H9 (cell line): Measurements from ENCODE around the gene FBXO48. TPM values are rescaled to one million over a fixed set of nuclear protein-coding genes. Genes with fewer than 3 reads are reported as not detected.

Experiments used
- DNase-seq: peaks from one replicate; pipeline ENCODE4 v3.0.0-alpha.2; 2017
- H2AFZ ChIP-seq: one replicate; pipeline ENCODE4 v1.6.1; 2013; ENCODE audit warnings: mild to moderate bottlenecking, low read length, control low read depth, moderate library complexity
- H2AK5ac ChIP-seq: 2 replicates; pipeline ENCODE4 v1.6.1; 2013; ENCODE audit warnings: low read length, control low read depth, mixed read lengths; ENCODE audit not compliant: insufficient read length
- H2BK120ac ChIP-seq: one replicate; pipeline ENCODE4 v1.6.1; 2013; ENCODE audit warnings: low read depth, mild to moderate bottlenecking, low read length, control low read depth, inconsistent platforms; ENCODE audit not compliant: poor library complexity, severe bottlenecking
- H2BK12ac ChIP-seq: 2 replicates; pipeline ENCODE4 v1.6.1; 2013; ENCODE audit warnings: low read length, control low read depth, mixed read lengths, low read depth; ENCODE audit not compliant: insufficient read length
- H2BK15ac ChIP-seq: 2 replicates; pipeline ENCODE4 v1.6.1; 2013; ENCODE audit warnings: low read depth, low read length, control low read depth
- H2BK20ac ChIP-seq: one replicate; pipeline ENCODE4 v1.6.1; 2013; ENCODE audit warnings: low read depth, mild to moderate bottlenecking, low read length, control low read depth, inconsistent platforms; ENCODE audit not compliant: poor library complexity, severe bottlenecking
- H2BK5ac ChIP-seq: 2 replicates; pipeline ENCODE4 v1.6.1; 2013; ENCODE audit warnings: low read length, control low read depth, mixed read lengths; ENCODE audit not compliant: insufficient read length
- H3K14ac ChIP-seq: 2 replicates; pipeline ENCODE4 v1.6.1; 2013; ENCODE audit warnings: low read length, control low read depth; ENCODE audit not compliant: insufficient read depth
- H3K18ac ChIP-seq: 2 replicates; pipeline ENCODE4 v1.6.1; 2013; ENCODE audit warnings: low read depth, mild to moderate bottlenecking, mixed read lengths, low read length, control low read depth; ENCODE audit not compliant: insufficient read length
- H3K23ac ChIP-seq: 2 replicates; pipeline ENCODE4 v1.6.1; 2013; ENCODE audit warnings: low read length, control low read depth, mixed read lengths, low read depth; ENCODE audit not compliant: insufficient read length
- H3K23me2 ChIP-seq: 2 replicates; pipeline ENCODE4 v1.6.1; 2013; ENCODE audit warnings: low read depth, mild to moderate bottlenecking, mixed read lengths, low read length, control low read depth; ENCODE audit not compliant: insufficient read length, poor library complexity, severe bottlenecking
- H3K27ac ChIP-seq: 2 replicates; pipeline ENCODE4 v1.5.1; 2013; ENCODE audit warnings: low read length, control low read depth, mixed read lengths, low read depth; ENCODE audit not compliant: insufficient read length
- H3K27me3 ChIP-seq: 2 replicates; pipeline ENCODE4 v1.6.1; 2013; ENCODE audit warnings: low read length, control low read depth, inconsistent platforms; ENCODE audit not compliant: insufficient read depth
- H3K4ac ChIP-seq: 2 replicates; pipeline ENCODE4 v1.6.1; 2013; ENCODE audit warnings: low read depth, mild to moderate bottlenecking, control low read depth, inconsistent platforms, low read length, moderate library complexity
- H3K4me1 ChIP-seq: 2 replicates; pipeline ENCODE4 v1.6.1; 2013; ENCODE audit warnings: low read length, control low read depth, inconsistent platforms; ENCODE audit not compliant: insufficient read depth
- H3K4me2 ChIP-seq: 2 replicates; pipeline ENCODE4 v1.6.1; 2013; ENCODE audit warnings: low read length, control low read depth, mixed read lengths; ENCODE audit not compliant: insufficient read length, insufficient read depth
- H3K56ac ChIP-seq: 2 replicates; pipeline ENCODE4 v1.6.1; 2013; ENCODE audit warnings: low read depth, mild to moderate bottlenecking, mixed read lengths, low read length, control low read depth; ENCODE audit not compliant: insufficient read length
- H3K79me1 ChIP-seq: 2 replicates; pipeline ENCODE4 v1.6.1; 2013; ENCODE audit warnings: low read depth, mild to moderate bottlenecking, moderate library complexity, low read length, control low read depth, inconsistent platforms; ENCODE audit not compliant: insufficient read depth, poor library complexity, severe bottlenecking
- H3K79me2 ChIP-seq: 2 replicates; pipeline ENCODE4 v1.6.1; 2013; ENCODE audit warnings: low read length, control low read depth, inconsistent platforms; ENCODE audit not compliant: insufficient read depth
- H3K9ac ChIP-seq: 2 replicates; pipeline ENCODE4 v1.6.1; 2013; ENCODE audit warnings: low read length, control low read depth, mixed read lengths; ENCODE audit not compliant: insufficient read length; ENCODE audit errors: extremely low read depth
- H3K9me3 ChIP-seq: one replicate; pipeline ENCODE4 v1.6.1; 2013; ENCODE audit warnings: low read depth, low read length, inconsistent platforms; ENCODE audit not compliant: control insufficient read depth
- H3T11ph ChIP-seq: one replicate; pipeline ENCODE4 v1.6.1; 2013; ENCODE audit warnings: mild to moderate bottlenecking, low read length, control low read depth, inconsistent platforms
- H4K20me1 ChIP-seq: one replicate; pipeline ENCODE4 v1.6.1; 2013; ENCODE audit not compliant: control insufficient read depth, insufficient read length, insufficient read depth
- H4K5ac ChIP-seq: 2 replicates; pipeline ENCODE4 v1.6.1; 2013; ENCODE audit warnings: low read depth, mild to moderate bottlenecking, mixed read lengths, low read length, control low read depth; ENCODE audit not compliant: insufficient read length
- H4K8ac ChIP-seq: replicated peaks from 2 replicates; pipeline ENCODE4 v1.6.1; 2013; ENCODE audit warnings: low read length, control low read depth, mixed read lengths, low read depth; ENCODE audit not compliant: insufficient read length
- H4K91ac ChIP-seq: 2 replicates; pipeline ENCODE4 v1.6.1; 2013; ENCODE audit warnings: low read depth, mild to moderate bottlenecking, moderate library complexity, mixed read lengths, low read length, control low read depth; ENCODE audit not compliant: insufficient read length
- H3K27ac Mint-ChIP-seq, 3 experiments: 2 replicates in 2 of 3; 3 replicates in 1 of 3; pipeline ENCODE4 v1.8.0; 2020 to 2021; ENCODE audit warnings: mixed read lengths in 3 of 3, mild to moderate bottlenecking in 1 of 3, moderate library complexity in 1 of 3
- H3K27me3 Mint-ChIP-seq: 2 replicates; pipeline ENCODE4 v1.8.0; 2021; ENCODE audit warnings: low read depth, mild to moderate bottlenecking, moderate library complexity, mixed read lengths
- H3K36me3 Mint-ChIP-seq, 3 experiments: 2 replicates in 2 of 3; 3 replicates in 1 of 3; pipeline ENCODE4 v1.8.0; 2020 to 2021; ENCODE audit warnings: low read depth in 3 of 3, mixed read lengths in 3 of 3; ENCODE audit not compliant: insufficient read depth in 1 of 3
- H3K4me1 Mint-ChIP-seq, 2 experiments: 2 replicates each; pipeline ENCODE4 v1.8.0; 2020; ENCODE audit warnings: mixed read lengths in 2 of 2
- H3K4me3 Mint-ChIP-seq, 2 experiments: 2 replicates in 1 of 2; 3 replicates in 1 of 2; pipeline ENCODE4 v1.8.0; 2020 to 2021; ENCODE audit warnings: mild to moderate bottlenecking in 2 of 2, mixed read lengths in 2 of 2, moderate library complexity in 1 of 2
- H3K9me3 Mint-ChIP-seq, 2 experiments: 2 replicates in 1 of 2; 3 replicates in 1 of 2; pipeline ENCODE4 v1.8.0; 2020; ENCODE audit warnings: mild to moderate bottlenecking in 2 of 2, mixed read lengths in 2 of 2, moderate library complexity in 1 of 2
- WGBS: extraction: QIAGEN DNeasy Blood & Tissue Kit; methylation state at CpG from one replicate; pipeline ENCODE4 v1.1.7; 2013; ENCODE audit warnings: missing lambda C conversion rate, low lambda C conversion rate, mixed read lengths; ENCODE audit not compliant: insufficient read length; ENCODE audit errors: extremely low coverage; 5-methylcytosine and 5-hydroxymethylcytosine counted together
- total RNA-seq: library from RNA; stranded (reverse); gene quantifications from 2 replicates; pipeline ENCODE4 v1.2.1, GENCODE V29; 2021
- TF ChIP-seq, protein P1 (sequence below): fragments of 200-600 bp; sonication (generic); conservative IDR thresholded peaks from 3 replicates; pipeline ENCODE4 v1.8.0; 2021; ENCODE audit warnings: antibody characterized with exemption, mild to moderate bottlenecking

The FBXO48 gene
- total RNA-seq, 1 experiment from 2014 or later: 1.4 TPM

DNA sequence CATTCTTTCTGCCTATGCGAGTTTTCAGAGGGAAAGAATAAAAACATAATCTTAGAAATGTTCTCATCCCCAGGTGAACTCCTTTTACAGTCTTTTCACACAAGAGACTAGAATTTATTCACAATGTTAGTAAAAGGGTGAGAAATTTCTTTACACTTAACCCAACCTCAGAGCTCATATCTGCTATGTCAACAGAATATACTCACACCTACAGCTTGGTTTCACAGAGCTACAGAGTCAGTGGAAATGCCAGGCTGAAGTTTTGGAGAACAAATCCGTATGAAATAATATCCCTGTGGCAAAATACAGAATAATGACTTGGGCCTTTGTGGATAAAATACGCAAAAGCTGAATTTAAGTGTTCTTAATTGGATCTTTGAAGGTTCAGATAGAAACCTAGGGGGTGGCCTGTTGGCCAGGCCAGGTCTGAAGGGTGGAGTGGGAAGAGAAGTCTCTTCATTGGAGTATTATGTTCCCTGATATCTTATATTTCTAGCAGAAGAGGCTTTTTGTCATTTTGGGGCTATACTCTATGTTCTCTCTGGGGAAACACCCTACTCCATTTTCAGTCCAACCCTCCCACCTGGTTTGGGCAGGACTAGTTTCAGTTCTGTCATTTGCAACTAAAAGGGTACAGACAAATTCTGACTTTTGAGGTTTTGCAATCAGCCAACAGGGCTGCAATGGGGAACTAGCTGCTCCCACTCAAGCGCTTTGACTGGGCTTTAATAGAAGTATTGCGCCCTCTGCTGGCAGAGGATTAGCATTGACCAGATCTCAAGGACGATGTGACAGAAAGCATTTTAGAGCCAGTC is 25.7 kb downstream of the FBXO48 start:
- Histone ChIP-seq H2AFZ (no peak overlapping the region), H2BK20ac (no peak overlapping the region), H2BK12ac (no peak overlapping the region), H3K79me1 (no peaks in the 10 kb centered on the region), H3K23me2 (no peaks in the 10 kb centered on the region), H4K5ac (no peak overlapping the region), H3K4ac (no peak overlapping the region), H3K4me2 (no peak overlapping the region), H2BK120ac (no peak overlapping the region), H4K20me1 (no peaks in the 10 kb centered on the region), H3K27ac (no peak overlapping the region), H3K9me3 (no peaks in the 10 kb centered on the region), H4K8ac (no peak overlapping the region), H3K27me3 (no peaks in the 10 kb centered on the region), H2AK5ac (no peak overlapping the region), H2BK5ac (no peak overlapping the region), H3K14ac (no peak overlapping the region), H3K56ac (no peak overlapping the region), H3K23ac (no peak overlapping the region), H3K9ac (no peak overlapping the region), H2BK15ac (no peak overlapping the region), H3K79me2 (no peaks in the 10 kb centered on the region), H3K18ac (no peak overlapping the region), H4K91ac (no peak overlapping the region), H3T11ph (no peak overlapping the region), H3K4me1 (no peaks in the 10 kb centered on the region; the same call in 1 of the 2 replicates)
- WGBS: no CpG with 5 or more reads among the region's 6 CpGs
- Mint-ChIP-seq H3K9me3 (no peaks in the 10 kb centered on the region), H3K27ac (0 out of 7 replicates have a peak overlapping the region, but pooled peaks of 1 of the 3 experiments have one; percentile 63), H3K4me3 (no peak overlapping the region), H3K27me3 (no peaks in the 10 kb centered on the region; the same call in 1 of the 2 replicates), H3K4me1 (peaks cover 4 to 10% of the 10 kb centered on the region in 2 experiments), H3K36me3 (no peaks in the 10 kb centered on the region)
- peak; percentile 82 for DNase-seq
- TF ChIP-seq, protein P1, sequence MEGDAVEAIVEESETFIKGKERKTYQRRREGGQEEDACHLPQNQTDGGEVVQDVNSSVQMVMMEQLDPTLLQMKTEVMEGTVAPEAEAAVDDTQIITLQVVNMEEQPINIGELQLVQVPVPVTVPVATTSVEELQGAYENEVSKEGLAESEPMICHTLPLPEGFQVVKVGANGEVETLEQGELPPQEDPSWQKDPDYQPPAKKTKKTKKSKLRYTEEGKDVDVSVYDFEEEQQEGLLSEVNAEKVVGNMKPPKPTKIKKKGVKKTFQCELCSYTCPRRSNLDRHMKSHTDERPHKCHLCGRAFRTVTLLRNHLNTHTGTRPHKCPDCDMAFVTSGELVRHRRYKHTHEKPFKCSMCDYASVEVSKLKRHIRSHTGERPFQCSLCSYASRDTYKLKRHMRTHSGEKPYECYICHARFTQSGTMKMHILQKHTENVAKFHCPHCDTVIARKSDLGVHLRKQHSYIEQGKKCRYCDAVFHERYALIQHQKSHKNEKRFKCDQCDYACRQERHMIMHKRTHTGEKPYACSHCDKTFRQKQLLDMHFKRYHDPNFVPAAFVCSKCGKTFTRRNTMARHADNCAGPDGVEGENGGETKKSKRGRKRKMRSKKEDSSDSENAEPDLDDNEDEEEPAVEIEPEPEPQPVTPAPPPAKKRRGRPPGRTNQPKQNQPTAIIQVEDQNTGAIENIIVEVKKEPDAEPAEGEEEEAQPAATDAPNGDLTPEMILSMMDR: peak; percentile 95
